H1 (cell line): ENCODE measurements around the gene PEX26.
"Not testable (repeated sequence)": the region's sequence is repeated elsewhere in the genome, so short reads cannot be mapped to it uniquely, and the experiment has no call there.

Experiments
- CTCF ChIP-seq, 3 experiments: IDR thresholded peaks; 1 replicate in 2 of 3; 2 replicates in 1 of 3; pipeline versions ENCODE4 v1.5.1 to v1.6.1; 2011; ENCODE audit warnings: low read length in 3 of 3, mild to moderate bottlenecking in 3 of 3, inconsistent platforms in 2 of 3, low read depth in 1 of 3, moderate library complexity in 1 of 3; ENCODE audit not compliant: insufficient read depth in 1 of 3; ENCODE audit errors: control extremely low read depth in 1 of 3
- EZH2 ChIP-seq: fragments of 200-600 bp; sonication (generic); IDR thresholded peaks from 2 replicates; pipeline ENCODE4 v1.7.1; 2012; ENCODE audit warnings: low read depth, mild to moderate bottlenecking, moderate library complexity, low read length, inconsistent platforms; ENCODE audit not compliant: severe bottlenecking
- FOSL1 ChIP-seq: IDR thresholded peaks from 2 replicates; pipeline ENCODE4 v1.6.1; 2011; ENCODE audit warnings: mild to moderate bottlenecking, low read depth, low read length, moderate library complexity; ENCODE audit not compliant: insufficient read depth
- JUND ChIP-seq: IDR thresholded peaks from 2 replicates; pipeline ENCODE4 v1.6.1; 2011; ENCODE audit warnings: mild to moderate bottlenecking, improper control_type of control experiment, low read length
- SIN3A ChIP-seq, 2 experiments: IDR thresholded peaks in 1 of 2; conservative IDR thresholded peaks in 1 of 2; 2 replicates each; pipeline ENCODE4 v1.6.1; 2011 to 2012; ENCODE audit warnings: low read length in 2 of 2, improper control_type of control experiment in 1 of 2, low read depth in 1 of 2, mild to moderate bottlenecking in 1 of 2
- SP2 ChIP-seq: IDR thresholded peaks from 2 replicates; pipeline ENCODE4 v1.6.1; 2012; ENCODE audit warnings: mild to moderate bottlenecking, low read length, inconsistent platforms
- SUZ12 ChIP-seq: fragments of 200-600 bp; sonication (generic); IDR thresholded peaks from 2 replicates; pipeline ENCODE4 v1.6.1; 2012; ENCODE audit warnings: mild to moderate bottlenecking, inconsistent platforms, low read length, moderate library complexity, mixed read lengths
- TAF1 ChIP-seq: IDR thresholded peaks from 2 replicates; pipeline ENCODE4 v1.6.1; 2011; ENCODE audit warnings: mild to moderate bottlenecking, low read depth, low read length
- YY1 ChIP-seq: IDR thresholded peaks from 2 replicates; pipeline ENCODE4 v1.6.1; 2011; ENCODE audit warnings: low read depth, mild to moderate bottlenecking, low read length

- not testable (repeated sequence) for TF ChIP-seq CTCF (IDR thresholded peaks at IDR 0.05; ENCODE audit: control extremely low read depth in 1 of 3, insufficient read depth in 1 of 3, low read depth in 1 of 3, low read length in 3 of 3); SUZ12; TAF1; SP2; SIN3A (conservative IDR thresholded peaks at IDR 0.05 in 1 of 2, IDR thresholded peaks at IDR 0.05 in 1 of 2; ENCODE audit: low read depth in 1 of 2, low read length in 2 of 2); YY1; EZH2; FOSL1; JUND
Observed at GRCh38 chr22:18053216-18053946, 24.4 kb upstream of the PEX26 start.
